Glomerular visceral epithelial cell (primary cell): ENCODE results near the gene PRR5L.

Source experiments
- DNase-seq: peaks from one replicate; pipeline ENCODE4 v3.0.0-alpha.2; 2016; ENCODE audit errors: extremely low spot score

Gene PRR5L

GRCh38 chr11:36326524-36327419 lies 30.7 kb downstream of the PRR5L start:
- DNase-seq: no peak

DNA sequence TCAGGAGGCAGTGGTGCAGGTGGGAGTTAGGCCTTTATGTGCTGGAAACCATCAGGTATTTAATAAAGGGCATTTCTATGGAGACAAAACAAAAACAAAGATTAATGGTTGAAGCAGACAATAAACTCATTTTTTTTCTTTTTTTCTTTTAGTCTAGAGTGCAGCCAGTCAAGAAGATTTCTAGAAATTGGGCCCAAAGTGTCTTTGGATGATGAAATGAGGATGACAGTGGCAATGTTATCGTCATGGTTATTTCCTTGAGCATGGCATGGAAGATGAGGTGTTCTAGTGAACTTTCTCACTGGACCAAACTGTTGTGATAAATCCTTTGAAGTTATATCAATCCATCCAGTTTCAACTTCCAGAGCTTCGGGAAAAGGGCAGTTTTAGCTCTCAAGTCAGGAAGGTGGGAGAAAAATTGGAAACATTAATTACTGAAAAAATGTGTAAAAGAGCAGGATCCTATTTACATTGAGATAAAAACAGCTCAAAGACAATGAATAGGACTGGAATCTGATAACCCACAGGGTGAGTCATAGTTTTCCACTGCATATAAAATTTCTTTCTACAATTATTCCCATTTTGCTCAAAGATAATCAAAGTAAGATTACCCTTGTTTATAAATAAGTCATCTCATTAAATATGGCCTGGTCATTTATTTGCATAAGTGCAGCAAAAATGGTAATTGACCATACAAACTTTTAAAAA lies 33.0 kb downstream of the PRR5L start:
- DNase-seq: no peak

- no peak for DNase-seq
These were observed 34.3 kb downstream of the PRR5L start for GRCh38 chr11:36330411-36330810.

- no peak for DNase-seq
These were observed 37.4 kb downstream of the PRR5L start for GRCh38 chr11:36333468-36333867.

- DNase-seq: no peak
These were observed 37.8 kb downstream of the PRR5L start for GRCh38 chr11:36333897-36334296.

DNA sequence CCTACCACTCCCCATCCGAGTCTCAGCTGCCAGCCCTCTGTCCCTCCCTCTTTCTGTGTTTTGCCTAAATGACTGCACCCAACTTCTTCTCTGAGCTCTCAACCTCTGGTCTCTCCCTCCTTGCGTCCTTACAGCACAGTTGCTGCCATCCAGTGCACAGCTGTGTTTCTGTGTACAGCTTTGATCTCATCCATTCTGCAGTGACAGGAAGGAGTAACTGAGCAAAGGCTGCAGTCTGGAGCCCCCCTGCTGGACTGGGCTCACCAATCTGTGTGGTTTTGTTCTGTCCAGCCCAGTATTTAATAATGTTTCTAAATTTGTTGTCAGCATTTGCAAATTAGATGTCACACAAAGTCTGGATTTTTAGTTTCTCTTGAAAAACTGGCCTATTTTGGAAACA lies 43.8 kb downstream of the PRR5L start:
- DNase-seq: no peak

DNA sequence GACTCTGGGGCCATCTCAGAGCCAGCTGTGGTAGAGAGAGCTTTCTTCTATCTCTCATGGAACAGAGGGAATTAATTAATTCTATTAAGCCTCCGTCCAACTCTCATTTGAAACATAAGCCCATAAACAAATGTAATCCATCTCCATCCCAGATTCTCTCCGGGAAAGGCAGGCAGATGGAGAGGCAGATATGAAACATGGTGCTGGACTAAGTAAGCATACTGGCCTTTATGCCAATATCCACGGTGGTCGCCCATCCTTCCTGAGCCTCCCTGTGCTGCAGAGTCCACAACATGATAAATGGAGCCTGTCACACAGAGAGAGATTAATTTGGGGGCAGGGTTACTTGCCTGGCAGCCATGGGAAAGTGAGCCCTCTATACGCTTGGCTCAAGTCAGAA lies 44.8 kb downstream of the PRR5L start:
- no peak for DNase-seq

DNA sequence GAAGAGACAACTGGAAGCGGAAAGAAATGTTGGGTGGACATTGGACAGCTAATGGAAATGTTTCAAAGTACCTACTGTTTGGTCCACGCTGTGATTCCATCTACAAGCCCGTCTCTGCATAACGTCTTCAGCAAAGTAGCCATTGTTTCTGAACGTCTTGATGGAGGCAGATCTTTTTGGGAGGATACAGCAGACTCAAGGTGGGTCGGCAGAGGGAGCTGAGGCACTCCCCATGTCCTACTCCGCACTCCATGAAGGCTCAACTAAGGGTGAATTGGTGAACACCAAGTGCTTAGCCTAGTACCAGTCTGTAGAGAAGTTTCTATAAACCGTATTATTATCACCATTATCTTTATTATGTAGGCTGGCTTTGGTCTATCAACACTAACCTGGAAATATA lies 45.8 kb downstream of the PRR5L start:
- DNase-seq: no peak

DNA sequence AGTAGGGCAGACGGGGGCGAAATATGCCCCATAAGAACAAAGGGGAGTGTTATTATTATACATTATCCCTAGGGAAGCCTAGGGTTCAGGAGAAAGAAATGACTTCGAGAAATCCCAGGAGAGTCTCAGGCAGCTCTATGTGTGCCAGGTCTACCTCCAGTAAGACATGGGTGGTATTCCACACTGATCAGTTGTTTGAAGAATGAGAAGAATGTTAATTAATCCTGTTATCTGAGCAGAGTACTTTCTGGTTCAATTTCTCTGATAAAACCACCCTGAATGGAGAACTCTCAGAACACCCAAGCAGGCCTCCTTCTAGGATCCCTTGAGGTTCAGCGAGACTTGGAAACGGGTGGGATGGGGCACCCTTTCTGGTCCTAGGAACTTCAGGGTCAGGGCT lies 46.2 kb downstream of the PRR5L start:
- DNase-seq: no peak

DNA sequence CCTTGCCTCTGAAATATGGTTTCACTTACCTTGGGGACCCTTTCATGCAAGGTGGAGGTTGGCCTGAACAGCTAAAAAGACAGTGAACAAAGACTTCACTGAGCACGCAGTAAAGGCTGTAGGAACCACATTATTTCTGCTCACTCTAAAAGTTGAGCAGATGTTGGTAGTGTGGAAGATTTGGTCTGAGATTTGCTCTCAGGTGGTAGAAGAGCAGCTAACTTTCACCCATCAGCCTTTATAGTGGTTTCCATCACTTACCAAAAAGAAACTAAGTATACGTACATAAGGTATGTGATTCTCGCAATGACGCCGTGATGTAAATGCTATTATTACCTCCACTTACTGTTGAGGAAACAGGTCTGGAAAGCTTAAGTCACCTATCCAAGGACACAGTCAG lies 47.3 kb downstream of the PRR5L start:
- DNase-seq: no peak

- no peak for DNase-seq
These were observed 49.0 kb downstream of the PRR5L start for GRCh38 chr11:36345084-36345511.

GRCh38 chr11:36345535-36346141 lies 49.5 kb downstream of the PRR5L start:
- no peak for DNase-seq

GRCh38 chr11:36346562-36347383 lies 50.7 kb downstream of the PRR5L start:
- no peak for DNase-seq

GRCh38 chr11:36347384-36347906 lies 51.4 kb downstream of the PRR5L start:
- no peak for DNase-seq

DNA sequence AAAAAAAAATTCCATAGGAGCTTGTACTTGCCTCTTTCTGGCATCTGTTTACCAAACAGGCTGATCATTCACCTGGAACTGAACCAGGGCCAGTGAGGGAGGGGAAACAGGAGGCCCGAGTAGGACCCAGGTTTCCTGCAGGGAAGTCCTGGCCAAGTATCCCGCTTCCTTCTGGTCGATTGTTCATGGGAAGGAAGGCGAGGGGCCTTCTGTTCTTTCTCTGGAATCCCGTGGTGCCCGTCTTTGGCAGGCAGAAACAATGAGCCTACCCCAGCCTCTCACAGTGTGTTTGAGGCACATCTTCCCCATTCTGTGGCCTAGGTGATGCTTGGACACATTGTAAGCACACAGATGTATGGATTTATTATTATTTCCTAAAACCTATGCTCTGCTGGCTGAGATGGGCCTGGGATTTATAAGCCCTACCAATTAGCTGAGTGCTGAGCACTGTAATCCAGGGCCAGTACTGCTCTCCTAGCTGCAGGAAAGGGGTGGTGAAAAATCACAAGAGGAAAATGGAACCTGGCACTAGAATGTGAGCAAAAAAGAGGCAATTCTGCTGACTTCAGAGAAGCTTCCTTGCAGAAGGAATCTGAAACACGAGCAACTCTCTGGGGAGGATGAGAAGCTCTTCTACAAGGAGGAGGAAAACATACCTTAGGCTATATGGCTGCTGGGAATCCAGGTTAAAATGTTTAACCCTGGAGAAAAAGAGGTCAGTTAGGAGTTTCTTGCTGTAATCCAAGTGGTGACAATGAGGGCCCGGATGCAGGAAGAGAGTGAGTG lies 53.5 kb downstream of the PRR5L start:
- no peak for DNase-seq

- no peak for DNase-seq
These were observed 54.0 kb downstream of the PRR5L start for GRCh38 chr11:36350137-36350513.

- no peak for DNase-seq
These were observed 56.8 kb downstream of the PRR5L start for GRCh38 chr11:36352922-36353321.

DNA sequence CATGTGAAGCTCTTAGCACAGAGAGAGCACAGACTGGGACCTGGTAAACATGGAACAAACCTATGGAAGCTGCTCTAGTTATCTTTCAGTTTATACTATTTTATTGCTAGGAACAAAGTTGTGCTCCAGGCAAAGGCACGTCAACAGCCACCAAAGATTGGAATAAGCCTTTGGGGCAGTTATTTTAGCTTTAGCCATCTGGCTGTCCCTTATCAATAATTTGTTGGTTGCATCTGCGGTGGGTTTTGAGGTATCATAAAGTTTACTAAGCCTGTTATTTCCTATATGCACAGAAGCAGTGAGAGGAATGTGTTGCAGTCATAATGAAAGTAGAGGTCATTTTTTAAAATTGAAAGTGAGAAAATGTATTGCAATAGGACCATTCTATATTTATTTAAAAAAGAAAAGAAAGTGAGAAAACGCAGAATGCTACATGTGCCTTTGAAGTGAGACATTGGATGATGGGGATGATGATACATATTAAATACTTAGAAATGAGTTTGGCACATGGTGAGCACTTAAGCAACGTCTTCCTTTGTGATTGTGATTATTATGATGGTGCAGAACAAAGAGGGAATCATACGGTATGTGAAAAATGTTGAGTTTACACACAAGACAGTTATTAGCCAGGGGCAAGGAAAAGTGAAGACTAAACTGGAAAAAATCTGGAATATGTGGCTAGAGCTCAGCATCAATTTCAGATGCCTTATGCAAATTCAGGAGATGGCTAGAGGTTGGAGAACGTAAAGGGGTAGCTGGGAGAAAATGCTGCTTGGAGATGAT lies 58.3 kb downstream of the PRR5L start:
- DNase-seq: no peak

DNA sequence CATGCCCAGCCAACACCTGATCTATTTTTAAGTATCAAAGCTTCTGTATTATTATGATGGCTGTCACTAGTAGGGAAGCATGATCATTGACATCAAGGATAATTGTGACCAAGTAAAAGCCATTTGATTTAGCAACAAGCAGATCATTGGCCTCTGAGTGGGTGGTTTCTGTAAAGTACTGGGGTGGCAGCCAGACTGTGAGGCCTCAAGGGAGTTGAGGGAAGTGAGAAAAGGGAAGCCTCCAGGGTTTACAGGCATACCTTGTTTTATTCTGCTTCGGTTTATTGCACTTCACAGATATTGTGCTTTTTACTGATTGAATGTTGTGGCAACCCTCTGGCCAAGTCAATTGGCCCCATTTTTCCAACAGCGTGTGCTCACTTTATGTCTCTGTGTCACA lies 60.1 kb downstream of the PRR5L start:
- DNase-seq: no peak

- DNase-seq: no peak
These were observed 61.7 kb downstream of the PRR5L start for GRCh38 chr11:36357831-36358230.
